Endothelial cell of umbilical vein (primary cell): Measurements from ENCODE around the gene SYNGR3. TPM values are rescaled to one million over a fixed set of nuclear protein-coding genes. Genes with fewer than 3 reads are reported as not detected.

ENCODE experiments used
- BruUV-seq: library from RNA; stranded (reverse); fragments of 400-500 nt; replicated peaks from 2 replicates; lab custom pipeline; 2021; lab: Mats Ljungman, UMichigan
- CTCF ChIA-PET: fragments of 300-600, 350-600 bp; sonication (Branson Sonifier 250); formaldehyde crosslinking; loops from one replicate; lab custom pipeline; 2021; ENCODE audit warnings: antibody characterized with exemption, inconsistent platforms; lab: Charles Lee
- POLR2A ChIA-PET: fragments of 300-600, 350-600 bp; sonication (Branson Sonifier 250); formaldehyde crosslinking; loops from one replicate; lab custom pipeline; 2021; ENCODE audit warnings: antibody characterized with exemption, inconsistent platforms; lab: Charles Lee
- DNase-seq: peaks from one replicate; pipeline ENCODE4 v3.0.0-alpha.2; 2011; ENCODE audit warnings: low read depth, low spot score
- FAIRE-seq: peaks from 2 replicates; lab custom pipeline; 2011; peaks lifted over from hg19 to GRCh38; lab: Jason Lieb, UNC
- H2AFZ ChIP-seq: 2 replicates; pipeline ENCODE4 v1.6.0; 2012; ENCODE audit warnings: low read depth, low read length, control low read depth, inconsistent platforms
- H3K27ac ChIP-seq: 2 replicates; pipeline ENCODE4 v1.5.1; 2011; ENCODE audit warnings: low read depth, mild to moderate bottlenecking, control low read depth, low read length, moderate library complexity; ENCODE audit not compliant: insufficient read depth
- H3K27me3 ChIP-seq, 2 experiments: 2 replicates each; pipeline versions ENCODE4 v1.6.0 to v1.6.1; 2011; ENCODE audit warnings: low read length in 2 of 2, mixed read lengths in 1 of 2; ENCODE audit not compliant: control insufficient read depth in 2 of 2, insufficient read depth in 2 of 2
- H3K36me3 ChIP-seq, 2 experiments: 2 replicates in 1 of 2; 3 replicates in 1 of 2; pipeline ENCODE4 v1.5.1; 2011; ENCODE audit warnings: low read length in 2 of 2, mild to moderate bottlenecking in 1 of 2, moderate library complexity in 1 of 2; ENCODE audit not compliant: control insufficient read depth in 2 of 2, insufficient read depth in 2 of 2; ENCODE audit errors: extremely low read depth in 1 of 2
- H3K4me1 ChIP-seq: 3 replicates; pipeline ENCODE4 v1.5.1; 2011; ENCODE audit warnings: mild to moderate bottlenecking, low read length; ENCODE audit not compliant: control insufficient read depth, insufficient read depth; ENCODE audit errors: extremely low read depth
- H3K4me2 ChIP-seq: 2 replicates; pipeline ENCODE4 v1.6.1; 2011; ENCODE audit warnings: low read length, control low read depth, mixed read lengths; ENCODE audit not compliant: insufficient read depth
- H3K4me3 ChIP-seq, 3 experiments: fragments of 200-600 bp in 1 of 3; sonication (generic), shearing (Covaris generic) in 1 of 3; replicated peaks in 1 of 3; 2 replicates each; pipeline ENCODE4 v1.5.1; 2011 to 2016; ENCODE audit warnings: control low read depth in 3 of 3, low read length in 3 of 3, mild to moderate bottlenecking in 2 of 3, inconsistent platforms in 1 of 3, low read depth in 1 of 3, moderate library complexity in 1 of 3; ENCODE audit not compliant: insufficient read depth in 1 of 3
- H3K79me2 ChIP-seq: 2 replicates; pipeline ENCODE4 v1.6.0; 2012; ENCODE audit warnings: low read length, inconsistent platforms; ENCODE audit not compliant: control insufficient read depth, insufficient read depth
- H3K9ac ChIP-seq: replicated peaks from 2 replicates; pipeline ENCODE3; 2011; ENCODE audit warnings: low read length, control low read depth; ENCODE audit not compliant: insufficient read depth; ENCODE audit errors: extremely low read depth
- H3K9me1 ChIP-seq: replicated peaks from 3 replicates; pipeline ENCODE4 v1.6.0; 2011; ENCODE audit warnings: mild to moderate bottlenecking, low read length; ENCODE audit not compliant: control insufficient read depth, insufficient read depth; ENCODE audit errors: extremely low read depth
- H3K9me3 ChIP-seq: replicated peaks from 2 replicates; pipeline ENCODE4 v1.5.1; 2012; ENCODE audit warnings: low read length, inconsistent platforms; ENCODE audit not compliant: control insufficient read depth, insufficient read depth
- H4K20me1 ChIP-seq: replicated peaks from 2 replicates; pipeline ENCODE3; 2011; ENCODE audit warnings: mild to moderate bottlenecking, low read length; ENCODE audit not compliant: control insufficient read depth, insufficient read depth; ENCODE audit errors: extremely low read depth
- EZH2 ChIP-seq: IDR thresholded peaks from 2 replicates; pipeline ENCODE4 v1.6.1; 2012; ENCODE audit warnings: borderline replicate concordance, low read depth, mild to moderate bottlenecking, moderate library complexity, low read length, inconsistent platforms; ENCODE audit not compliant: severe bottlenecking
- FOS ChIP-seq: IDR thresholded peaks from 2 replicates; pipeline ENCODE4 v1.6.1; 2011; ENCODE audit warnings: mild to moderate bottlenecking, low read length, moderate library complexity, borderline replicate concordance; ENCODE audit not compliant: insufficient read depth
- GATA2 ChIP-seq: IDR thresholded peaks from 2 replicates; pipeline ENCODE4 v1.7.0; 2011; ENCODE audit warnings: low read depth, mild to moderate bottlenecking, moderate library complexity, mixed read lengths, low read length; ENCODE audit not compliant: insufficient read length, insufficient read depth
- JUN ChIP-seq: IDR thresholded peaks from 2 replicates; pipeline ENCODE4 v1.6.1; 2011; ENCODE audit warnings: borderline replicate concordance, low read depth; ENCODE audit not compliant: insufficient read length, insufficient read depth
- MAX ChIP-seq: IDR thresholded peaks from 2 replicates; pipeline ENCODE4 v1.6.1; 2011; ENCODE audit not compliant: insufficient read depth, insufficient read length
- MYC ChIP-seq: IDR thresholded peaks from one replicate; pipeline ENCODE4 v1.6.1; 2011; ENCODE audit warnings: mild to moderate bottlenecking, low read depth, low read length
- POLR2A ChIP-seq: IDR thresholded peaks from 2 replicates; pipeline ENCODE4 v1.6.1; 2012; ENCODE audit warnings: low read depth, mild to moderate bottlenecking, control low read depth, low read length
- POLR2AphosphoS5 ChIP-seq: IDR thresholded peaks from 2 replicates; pipeline ENCODE4 v1.6.1; 2012; ENCODE audit warnings: low read depth, mild to moderate bottlenecking, control low read depth, low read length, moderate library complexity; ENCODE audit not compliant: insufficient read depth
- dilution Hi-C: fragments of 300-500 bp; cut with MboI; formaldehyde crosslinking; loops from one replicate; pipeline ENCODE4 v1.15.0; 2019; ENCODE audit warnings: low sequenced_read_pairs; ENCODE audit not compliant: extremely low pct_ligation_motif_present
- intact Hi-C: fragments of 100-400 bp; cut with micrococcal nuclease; formaldehyde crosslinking; loops from one replicate; pipeline ENCODE4 v1.10.0; 2022
- polyA plus RNA-seq, 4 experiments: library from polyadenylated mRNA; depleted of rRNA in 3 of 4; stranded (reverse) in 3 of 4; unstranded in 1 of 4; fragments of >200 nt; gene quantifications; 2 replicates each; pipeline versions ENCODE4 v1.2.1 to v1.2.3, GENCODE V29; 2011 to 2012; ENCODE audit warnings: missing spikeins in 1 of 4
- total RNA-seq: library from RNA; stranded (reverse); gene quantifications from 2 replicates; pipeline ENCODE4 v1.2.3, GENCODE V29; 2021
- TF ChIP-seq, protein P1 (sequence below), 2 donors: IDR thresholded peaks; 1 replicate in 1 of 2; 2 replicates in 1 of 2; pipeline ENCODE4 v1.5.1; 2011; ENCODE audit warnings: low read length in 2 of 2, mild to moderate bottlenecking in 2 of 2, moderate library complexity in 2 of 2, control low read depth in 1 of 2, inconsistent platforms in 1 of 2, low read depth in 1 of 2; ENCODE audit not compliant: insufficient read depth in 1 of 2; ENCODE audit errors: extremely low read depth in 1 of 2

The SYNGR3 gene
- total and polyA plus RNA-seq, 2 donors (not counting 3 experiments of a cell fraction or from before 2014, with no cell fraction given): 0.95 to 1.4 TPM

GRCh38 chr16:1944612-1945199 lies 45.1 kb upstream of the SYNGR3 start:
- POLR2A ChIA-PET: no interaction called here
- Histone ChIP-seq H3K4me1 (peaks cover 12% of the 10 kb centered on the region), H3K4me3 (no peak overlapping the region), H3K27ac (no peak overlapping the region), H3K36me3 (peaks cover 0 to 5% of the 10 kb centered on the region in 2 experiments), H3K4me2 (no peak overlapping the region), H4K20me1 (no peaks in the 10 kb centered on the region), H2AFZ (no peak overlapping the region), H3K9me3 (no peaks in the 10 kb centered on the region), H3K9ac (no peak overlapping the region), H3K9me1 (no peaks in the 10 kb centered on the region), H3K79me2 (no peaks in the 10 kb centered on the region), H3K27me3 (no peaks in the 10 kb centered on the region)
- intact Hi-C loops: no loop called here
- CTCF ChIA-PET: interaction anchor here (0.6 to 1.8 kb wide), 3 partner anchors 12 to 196 kb away, joined by 5 to 9 read pairs (median 5); no protein-coding TSS in a partner anchor
- TF ChIP-seq, protein P1, sequence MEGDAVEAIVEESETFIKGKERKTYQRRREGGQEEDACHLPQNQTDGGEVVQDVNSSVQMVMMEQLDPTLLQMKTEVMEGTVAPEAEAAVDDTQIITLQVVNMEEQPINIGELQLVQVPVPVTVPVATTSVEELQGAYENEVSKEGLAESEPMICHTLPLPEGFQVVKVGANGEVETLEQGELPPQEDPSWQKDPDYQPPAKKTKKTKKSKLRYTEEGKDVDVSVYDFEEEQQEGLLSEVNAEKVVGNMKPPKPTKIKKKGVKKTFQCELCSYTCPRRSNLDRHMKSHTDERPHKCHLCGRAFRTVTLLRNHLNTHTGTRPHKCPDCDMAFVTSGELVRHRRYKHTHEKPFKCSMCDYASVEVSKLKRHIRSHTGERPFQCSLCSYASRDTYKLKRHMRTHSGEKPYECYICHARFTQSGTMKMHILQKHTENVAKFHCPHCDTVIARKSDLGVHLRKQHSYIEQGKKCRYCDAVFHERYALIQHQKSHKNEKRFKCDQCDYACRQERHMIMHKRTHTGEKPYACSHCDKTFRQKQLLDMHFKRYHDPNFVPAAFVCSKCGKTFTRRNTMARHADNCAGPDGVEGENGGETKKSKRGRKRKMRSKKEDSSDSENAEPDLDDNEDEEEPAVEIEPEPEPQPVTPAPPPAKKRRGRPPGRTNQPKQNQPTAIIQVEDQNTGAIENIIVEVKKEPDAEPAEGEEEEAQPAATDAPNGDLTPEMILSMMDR (IDR thresholded peaks at IDR 0.05; ENCODE audit: extremely low read depth in 1 of 2, insufficient read depth in 1 of 2, low read depth in 1 of 2, low read length in 2 of 2): no peak
- no peak for TF ChIP-seq FOS
- TF ChIP-seq POLR2A: no peak
- TF ChIP-seq MAX: no peak
- TF ChIP-seq POLR2AphosphoS5: no peak
- TF ChIP-seq EZH2: no peak
- no peak for TF ChIP-seq GATA2
- no peak for TF ChIP-seq MYC
- TF ChIP-seq JUN: no peak
- dilution Hi-C loops: no loop called here
- no TSS peak for BruUV-seq
- no peak for DNase-seq
- no peak for FAIRE-seq
